Measurements from ENCODE around the gene KRT8.

Gene KRT8

GRCh38 chr12:52942901-52943181, 38.0 kb upstream of the KRT8 start:
- ATAC-seq: no peak

GRCh38 chr12:52942066-52942900, 37.4 kb upstream of the KRT8 start:
- H3K9me3 Mint-ChIP-seq: no peaks in the 10 kb centered on the region
- no peaks in the 10 kb centered on the region for H3K4me1 Mint-ChIP-seq
- ATAC-seq: no peak
- H3K27me3 Mint-ChIP-seq: peaks cover 6% of the 10 kb centered on the region
- H3K27ac Mint-ChIP-seq: no peak overlapping the region
- no peak for DNase-seq
- no peaks in the 10 kb centered on the region for H3K36me3 Mint-ChIP-seq (ENCODE audit: low read depth)
- H3K4me3 Mint-ChIP-seq: no peak overlapping the region

More at GRCh38 chr12:52942901-52943181, 38.0 kb upstream of the KRT8 start:
- DNase-seq: no peak
- Mint-ChIP-seq H3K36me3 (ENCODE audit: low read depth) (no peaks in the 10 kb centered on the region), H3K27me3 (peaks cover 6% of the 10 kb centered on the region), H3K9me3 (no peaks in the 10 kb centered on the region), H3K27ac (no peak overlapping the region), H3K4me3 (no peak overlapping the region), H3K4me1 (peaks cover 2% of the 10 kb centered on the region)

DNA sequence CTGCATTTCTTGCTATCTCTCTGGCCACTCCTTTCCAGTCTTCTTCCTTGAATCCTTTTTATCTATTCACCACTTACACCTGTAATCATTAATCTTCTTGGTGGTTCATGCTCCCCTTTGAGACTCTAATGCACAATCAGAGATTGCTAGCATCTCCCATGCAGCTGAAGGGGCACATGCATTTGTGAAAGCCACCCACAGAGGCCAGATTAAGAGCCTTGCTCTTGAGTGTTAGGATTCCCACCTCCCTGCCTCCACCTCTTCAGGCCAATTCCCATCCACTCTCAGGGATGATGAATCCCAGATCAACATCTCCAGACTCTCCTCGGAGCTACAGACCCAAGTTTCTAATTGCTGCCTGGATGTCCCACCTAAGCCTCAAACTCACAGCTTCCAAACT, 24.7 kb upstream of the KRT8 start:
- ATAC-seq: no peak
- H3K9me3 Mint-ChIP-seq: no peaks in the 10 kb centered on the region
- DNase-seq: no peak
- no peak overlapping the region for H3K4me3 Mint-ChIP-seq
- H3K36me3 Mint-ChIP-seq (ENCODE audit: low read depth): no peaks in the 10 kb centered on the region
- H3K27ac Mint-ChIP-seq: no peak overlapping the region
- H3K27me3 Mint-ChIP-seq: peaks cover 8% of the 10 kb centered on the region
- H3K4me1 Mint-ChIP-seq: no peaks in the 10 kb centered on the region

GRCh38 chr12:52927964-52928363, 23.1 kb upstream of the KRT8 start:
- DNase-seq (no peak), ATAC-seq (no peak)
- Mint-ChIP-seq H3K9me3 (no peaks in the 10 kb centered on the region), H3K27ac (no peak overlapping the region), H3K27me3 (peaks cover 8% of the 10 kb centered on the region), H3K36me3 (ENCODE audit: low read depth) (no peaks in the 10 kb centered on the region), H3K4me3 (no peak overlapping the region), H3K4me1 (no peaks in the 10 kb centered on the region)

GRCh38 chr12:52926596-52927234, 21.8 kb upstream of the KRT8 start:
- no peak overlapping the region for H3K27ac Mint-ChIP-seq
- H3K4me3 Mint-ChIP-seq: no peak overlapping the region
- ATAC-seq (no peak), DNase-seq (no peak)
- peaks cover 6% of the 10 kb centered on the region for H3K27me3 Mint-ChIP-seq
- no peaks in the 10 kb centered on the region for H3K9me3 Mint-ChIP-seq
- no peaks in the 10 kb centered on the region for H3K4me1 Mint-ChIP-seq
- no peaks in the 10 kb centered on the region for H3K36me3 Mint-ChIP-seq (ENCODE audit: low read depth)

DNA sequence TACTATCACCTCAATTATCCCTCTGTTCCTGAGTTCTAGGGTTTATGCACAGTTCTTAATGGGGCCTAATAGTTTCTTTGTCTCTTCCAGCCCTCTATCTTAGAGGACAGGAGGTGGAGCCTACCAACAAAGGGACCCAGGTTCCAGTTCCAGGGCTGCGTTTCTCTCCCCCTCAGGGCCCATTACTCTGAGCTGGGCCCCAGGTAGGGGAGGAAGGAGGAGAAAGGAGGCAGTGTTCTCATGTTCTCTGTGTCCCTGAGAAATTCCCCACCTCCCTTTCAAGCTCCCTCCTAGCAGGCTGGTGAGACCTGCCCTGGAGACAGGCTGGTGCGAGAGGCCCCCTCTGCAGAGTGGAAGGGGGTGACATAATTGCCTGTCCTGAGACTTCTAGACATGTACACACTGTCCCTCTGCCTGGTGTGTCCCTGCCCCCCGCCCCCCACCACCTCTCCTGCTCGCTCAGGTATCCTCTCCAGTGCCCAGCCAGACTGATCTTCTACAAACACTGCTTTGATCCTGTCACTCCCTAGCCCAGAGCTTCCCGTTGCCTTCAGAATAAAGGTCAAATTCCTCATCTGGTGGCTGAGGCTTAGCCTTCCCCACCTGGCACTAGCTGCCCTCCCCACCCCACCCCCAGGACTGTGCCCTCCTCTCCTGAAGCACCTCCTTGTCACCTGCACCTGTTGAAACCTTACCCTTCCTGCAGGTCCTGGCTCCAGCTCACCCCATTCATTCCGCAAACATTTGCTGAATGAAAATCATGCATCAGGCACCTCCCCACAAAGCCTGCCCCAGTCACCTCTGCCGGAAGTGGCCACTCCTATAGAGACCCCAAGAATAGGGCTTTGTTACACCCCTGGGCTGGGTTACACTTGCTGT, 21.1 kb upstream of the KRT8 start:
- Mint-ChIP-seq H3K36me3 (ENCODE audit: low read depth) (no peaks in the 10 kb centered on the region), H3K27me3 (peaks cover 6% of the 10 kb centered on the region), H3K9me3 (no peaks in the 10 kb centered on the region), H3K27ac (no peak overlapping the region), H3K4me3 (no peak overlapping the region), H3K4me1 (no peaks in the 10 kb centered on the region)
- DNase-seq (no peak), ATAC-seq (no peak)

- DNase-seq (no peak), ATAC-seq (no peak)
- no peak overlapping the region for H3K4me3 Mint-ChIP-seq
- H3K4me1 Mint-ChIP-seq: no peaks in the 10 kb centered on the region
- no peak overlapping the region for H3K27ac Mint-ChIP-seq
- peaks cover 6% of the 10 kb centered on the region for H3K27me3 Mint-ChIP-seq
- no peaks in the 10 kb centered on the region for H3K9me3 Mint-ChIP-seq
- no peaks in the 10 kb centered on the region for H3K36me3 Mint-ChIP-seq (ENCODE audit: low read depth)
Observed at GRCh38 chr12:52924764-52925716, 20.2 kb upstream of the KRT8 start.

DNA sequence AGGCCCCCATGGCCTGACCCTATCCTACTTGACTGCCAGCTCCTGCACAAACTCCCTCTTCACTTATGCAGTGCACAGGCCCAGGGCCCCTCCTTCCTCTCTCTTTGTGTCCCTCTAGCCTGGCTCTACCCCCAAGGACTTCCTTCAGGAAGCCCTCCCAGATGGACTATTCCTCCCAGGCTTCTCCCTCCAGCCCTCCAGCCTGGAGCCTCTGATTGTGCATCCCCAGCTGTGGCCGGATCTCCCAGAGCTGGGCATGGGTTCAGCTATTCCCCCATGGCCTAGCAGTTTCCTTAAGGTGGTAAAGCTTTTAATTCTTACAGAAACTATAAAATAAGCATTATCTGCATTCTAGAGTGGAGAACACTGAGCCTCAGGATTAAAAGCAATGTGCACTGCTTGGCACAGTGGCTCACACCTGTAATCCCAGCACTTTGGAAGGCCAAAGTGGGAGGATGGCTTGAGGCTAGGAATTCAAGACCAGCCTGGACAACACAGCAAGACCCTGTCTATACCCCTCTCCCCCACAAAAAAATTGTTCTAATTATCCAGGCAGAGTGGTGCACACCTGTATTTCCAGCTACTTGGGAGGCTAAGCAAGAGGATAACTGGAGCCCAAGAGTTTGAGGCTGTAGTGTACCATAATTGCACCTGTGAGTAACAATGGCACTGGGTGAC, 16.8 kb upstream of the KRT8 start:
- Mint-ChIP-seq H3K27me3 (no peaks in the 10 kb centered on the region), H3K4me1 (no peaks in the 10 kb centered on the region)

GRCh38 chr12:52920937-52921336, 16.1 kb upstream of the KRT8 start:
- ATAC-seq (no peak), DNase-seq (no peak)
- no peak overlapping the region for H3K4me3 Mint-ChIP-seq
- peaks cover 3% of the 10 kb centered on the region for H3K27me3 Mint-ChIP-seq
- H3K36me3 Mint-ChIP-seq (ENCODE audit: low read depth): no peaks in the 10 kb centered on the region
- no peaks in the 10 kb centered on the region for H3K4me1 Mint-ChIP-seq
- no peak overlapping the region for H3K27ac Mint-ChIP-seq
- H3K9me3 Mint-ChIP-seq: no peaks in the 10 kb centered on the region

More for the DNA sequence above, 16.8 kb upstream of the KRT8 start:
- DNase-seq: no peak
- H3K9me3 Mint-ChIP-seq: no peaks in the 10 kb centered on the region
- no peak overlapping the region for H3K27ac Mint-ChIP-seq
- no peak for ATAC-seq
- no peak overlapping the region for H3K4me3 Mint-ChIP-seq
- H3K36me3 Mint-ChIP-seq (ENCODE audit: low read depth): no peaks in the 10 kb centered on the region

GRCh38 chr12:52918784-52919183, 13.9 kb upstream of the KRT8 start:
- H3K27me3 Mint-ChIP-seq: peaks cover 5% of the 10 kb centered on the region
- ATAC-seq (no peak), DNase-seq (no peak)
- no peaks in the 10 kb centered on the region for H3K36me3 Mint-ChIP-seq (ENCODE audit: low read depth)
- H3K27ac Mint-ChIP-seq: no peak overlapping the region
- H3K4me3 Mint-ChIP-seq: no peak overlapping the region
- H3K4me1 Mint-ChIP-seq: no peaks in the 10 kb centered on the region
- no peaks in the 10 kb centered on the region for H3K9me3 Mint-ChIP-seq

GRCh38 chr12:52918351-52918750, 13.5 kb upstream of the KRT8 start:
- Mint-ChIP-seq H3K9me3 (no peaks in the 10 kb centered on the region), H3K27ac (no peak overlapping the region), H3K36me3 (ENCODE audit: low read depth) (no peaks in the 10 kb centered on the region), H3K4me1 (no peaks in the 10 kb centered on the region), H3K27me3 (peaks cover 5% of the 10 kb centered on the region), H3K4me3 (no peak overlapping the region)
- ATAC-seq (no peak), DNase-seq (no peak)

- Mint-ChIP-seq H3K27me3 (peaks cover 5% of the 10 kb centered on the region), H3K27ac (no peak overlapping the region), H3K9me3 (no peaks in the 10 kb centered on the region), H3K36me3 (ENCODE audit: low read depth) (no peaks in the 10 kb centered on the region), H3K4me3 (no peak overlapping the region), H3K4me1 (no peaks in the 10 kb centered on the region)
- DNase-seq: no peak
- ATAC-seq: no peak
Observed at GRCh38 chr12:52917800-52918199, 12.9 kb upstream of the KRT8 start.

DNA sequence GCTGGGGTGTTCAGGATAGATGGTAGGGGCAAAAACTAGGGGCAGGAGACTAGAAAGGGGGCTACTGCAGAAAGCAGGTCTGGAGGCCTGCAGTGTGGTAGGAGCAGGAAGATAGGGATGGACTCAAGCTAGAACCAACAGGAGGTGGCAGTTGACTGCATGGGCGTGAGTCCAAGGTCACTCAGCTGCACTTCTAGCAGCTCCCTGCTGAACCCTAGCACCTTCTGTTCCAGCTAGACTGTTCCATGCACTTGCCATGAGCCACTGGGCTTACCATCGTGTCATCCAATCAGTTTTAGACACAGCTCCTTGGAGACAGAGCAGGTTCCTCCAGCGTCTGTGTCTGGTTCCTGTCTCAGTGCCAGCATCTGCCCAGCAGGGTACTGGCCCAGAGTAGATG, 11.3 kb upstream of the KRT8 start:
- H3K36me3 Mint-ChIP-seq (ENCODE audit: low read depth): no peaks in the 10 kb centered on the region
- H3K27me3 Mint-ChIP-seq: peaks cover 5% of the 10 kb centered on the region
- ATAC-seq: no peak
- H3K4me1 Mint-ChIP-seq: no peaks in the 10 kb centered on the region
- H3K4me3 Mint-ChIP-seq: no peak overlapping the region
- no peaks in the 10 kb centered on the region for H3K9me3 Mint-ChIP-seq
- H3K27ac Mint-ChIP-seq: no peak overlapping the region
- no peak for DNase-seq

GRCh38 chr12:52915637-52916036, 10.8 kb upstream of the KRT8 start:
- H3K27ac Mint-ChIP-seq: no peak overlapping the region
- H3K9me3 Mint-ChIP-seq: no peaks in the 10 kb centered on the region
- no peak overlapping the region for H3K4me3 Mint-ChIP-seq
- DNase-seq (no peak), ATAC-seq (no peak)
- H3K4me1 Mint-ChIP-seq: no peaks in the 10 kb centered on the region
- peaks cover 5% of the 10 kb centered on the region for H3K27me3 Mint-ChIP-seq
- no peaks in the 10 kb centered on the region for H3K36me3 Mint-ChIP-seq (ENCODE audit: low read depth)
